SK-N-SH (cell line): ENCODE data around the gene SRSF3.

ENCODE experiments used
- CTCF ChIP-seq: fragments of 200-600 bp; sonication (generic); IDR thresholded peaks from 2 replicates; pipeline ENCODE4 v1.6.1; 2017; ENCODE audit warnings: antibody characterized with exemption, mild to moderate bottlenecking, moderate library complexity
- EZH2phosphoT487 ChIP-seq: fragments of 200-600 bp; sonication (generic); IDR thresholded peaks from 2 replicates; pipeline ENCODE4 v1.6.1; 2017; ENCODE audit warnings: low read depth, mixed run types, mild to moderate bottlenecking, antibody characterized with exemption, moderate library complexity, borderline replicate concordance
- MEF2A ChIP-seq: IDR thresholded peaks from 2 replicates; pipeline ENCODE4 v1.4.0; 2012; ENCODE audit warnings: low read depth, borderline replicate concordance
- SMC3 ChIP-seq: IDR thresholded peaks from 2 replicates; pipeline ENCODE4 v1.6.1; 2012; ENCODE audit warnings: low read depth, low read length, improper control_type of control experiment

- TF ChIP-seq CTCF (no peak), SMC3 (no peak), EZH2phosphoT487 (no peak), MEF2A (no peak)
Measured at GRCh38 chr6:36547646-36548400, 46.3 kb upstream of the SRSF3 start.
